CD4-positive, alpha-beta T cell treated with Interleukin-17A for 1 hour (primary cell): ENCODE data around the gene PWWP2B.

Experiments used
- DNase-seq: peaks from one replicate; pipeline ENCODE4 v3.0.0-alpha.2; 2020

The PWWP2B gene

DNA sequence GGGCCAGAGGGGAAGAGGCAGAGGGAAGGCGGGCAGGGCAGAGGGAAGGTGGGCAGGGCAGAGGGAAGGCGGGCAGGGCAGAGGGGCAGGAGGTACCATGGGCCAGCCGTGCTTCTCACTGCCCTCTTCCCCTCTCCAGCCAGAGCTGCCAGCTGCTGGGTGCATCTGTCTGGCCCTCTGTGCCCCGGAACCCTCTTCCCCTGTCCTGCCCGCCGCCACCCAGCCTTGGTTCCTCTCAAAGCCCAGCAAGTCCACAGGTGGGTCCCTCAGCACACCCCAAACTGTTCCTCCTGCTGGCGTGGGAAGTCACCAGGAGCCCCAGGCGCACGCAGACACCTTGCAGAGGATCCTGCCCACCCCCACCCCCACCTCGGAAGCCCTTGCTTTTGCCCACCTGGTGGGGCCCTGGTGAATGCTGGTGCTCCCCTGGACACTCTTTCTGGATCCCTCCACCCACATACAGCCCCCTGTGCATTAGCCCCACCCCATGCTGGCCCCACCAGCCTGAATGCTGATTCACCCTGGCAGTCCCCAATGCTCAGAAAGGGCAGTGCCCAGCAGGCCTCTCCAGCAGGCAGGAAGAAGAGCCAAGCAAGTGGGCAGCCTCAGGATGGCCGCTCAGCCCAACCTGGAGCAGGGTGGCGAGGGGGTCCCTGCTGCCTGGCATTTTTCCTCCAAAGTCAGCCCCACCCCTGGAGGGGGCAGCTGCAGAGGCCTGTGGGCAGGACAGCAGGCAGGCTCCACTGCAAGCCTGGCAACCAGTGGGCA lies 1.9 kb upstream of the PWWP2B start:
- DNase-seq: no peak

DNA sequence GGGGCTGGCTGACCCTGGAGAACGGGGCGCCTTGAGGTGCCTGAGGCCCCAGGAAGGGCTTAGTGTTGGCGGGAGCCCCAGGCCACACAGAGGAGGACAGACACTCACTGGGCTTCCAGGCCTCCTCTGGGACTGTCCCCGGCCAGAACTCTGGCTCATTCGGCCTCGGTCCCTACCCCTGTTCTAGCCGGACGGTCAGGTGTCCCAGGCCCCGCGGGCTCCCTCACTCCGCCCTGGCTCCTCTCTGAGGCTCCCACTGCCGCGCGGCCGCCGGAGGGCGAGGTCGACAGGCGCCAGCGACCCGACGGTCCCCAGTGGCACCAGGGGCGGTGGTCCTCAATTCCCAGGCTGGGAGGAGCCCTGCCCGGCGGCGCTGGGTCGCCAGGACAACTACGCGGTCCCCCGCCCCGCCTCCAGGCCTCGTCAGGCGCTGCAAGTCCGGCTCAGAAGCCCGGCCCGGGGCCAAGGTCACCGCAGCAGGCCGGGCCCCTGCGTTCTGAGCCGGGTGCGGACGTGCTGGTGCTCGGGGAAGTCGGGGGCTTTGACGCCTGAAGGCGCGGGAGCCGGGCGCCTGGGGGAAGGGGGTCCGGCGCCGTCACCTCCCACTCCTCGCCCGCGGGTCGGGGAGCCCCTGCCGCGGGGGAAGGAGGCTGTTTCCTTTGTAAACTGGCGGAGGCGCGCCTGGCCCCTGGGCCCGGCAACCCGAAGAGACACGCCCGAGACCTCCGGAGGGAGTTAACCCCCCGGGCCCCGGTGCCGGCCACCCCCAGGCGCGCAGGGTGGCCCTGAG lies 1.1 kb upstream of the PWWP2B start:
- DNase-seq: no peak

DNA sequence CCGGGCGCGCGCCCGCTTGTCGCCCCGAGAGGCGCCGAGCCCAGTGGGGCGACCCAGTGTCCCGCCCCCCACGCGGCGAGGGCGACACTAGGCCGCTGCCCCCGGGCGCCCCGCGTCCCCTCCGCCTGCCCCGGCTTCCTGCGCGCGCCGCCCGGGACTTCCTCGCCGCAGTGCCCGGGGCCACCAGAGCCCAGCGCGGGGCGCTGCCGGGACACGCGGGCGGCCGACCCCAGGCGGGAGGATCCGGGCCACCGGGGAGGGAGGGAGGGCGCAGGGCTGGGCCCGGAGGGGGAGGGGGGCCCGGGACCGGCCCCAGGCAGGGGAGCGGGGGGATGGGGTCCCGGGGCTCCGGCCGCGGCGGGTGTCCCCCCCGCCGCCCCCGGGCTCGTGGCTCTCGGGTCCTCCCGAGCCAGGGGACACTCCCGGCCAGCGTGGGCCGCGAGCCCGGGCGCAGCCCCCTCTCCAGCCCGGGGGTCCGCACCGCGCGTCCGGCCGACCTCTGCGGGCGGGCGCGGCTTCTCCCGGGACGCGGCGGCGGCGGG lies 435 bp upstream of the PWWP2B start:
- DNase-seq: peak; percentile 76

DNA sequence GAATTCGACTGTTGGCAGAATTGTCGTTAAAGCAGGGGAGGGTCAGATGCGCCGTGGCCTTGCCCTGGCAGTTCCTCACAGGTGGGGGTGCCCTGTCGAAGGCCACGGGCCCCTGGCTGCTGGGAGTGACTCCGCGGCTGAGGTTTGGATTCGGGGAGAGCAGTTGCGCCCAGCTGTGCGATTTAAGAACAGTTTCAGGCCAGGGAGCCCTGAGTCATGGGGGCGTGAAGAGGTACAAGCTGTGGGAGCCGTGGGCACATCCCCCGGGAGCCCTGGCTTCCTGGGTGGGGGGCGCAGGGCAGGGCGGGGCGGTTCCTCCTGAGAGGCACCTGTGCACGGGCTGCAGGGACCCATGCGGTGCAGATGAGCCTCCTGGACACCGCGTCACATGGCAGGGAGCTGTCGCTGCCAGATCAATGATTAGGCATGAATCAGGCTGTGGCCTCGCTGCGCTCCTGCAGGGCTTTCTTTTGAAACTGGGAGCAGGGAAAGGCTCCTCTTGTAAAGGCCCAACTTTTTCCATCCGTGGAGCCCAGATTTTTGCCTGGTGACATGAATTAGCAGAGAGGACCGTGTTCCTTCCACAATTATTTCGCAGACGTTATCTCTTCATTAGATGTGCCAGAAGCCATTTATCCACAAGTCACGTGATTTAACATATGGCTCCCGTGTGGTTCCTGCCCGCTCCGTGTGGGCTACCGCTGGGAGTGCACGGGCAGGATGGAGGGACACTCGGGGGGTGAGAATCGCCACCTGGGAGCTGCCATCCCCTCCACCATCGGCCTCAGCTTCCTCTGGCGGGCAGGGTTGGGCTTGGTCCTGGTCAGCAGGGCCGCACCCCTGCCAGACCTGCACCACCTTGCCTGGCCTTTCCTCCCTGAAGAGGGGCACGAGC lies 918 bp downstream of the PWWP2B start:
- DNase-seq: no peak

DNA sequence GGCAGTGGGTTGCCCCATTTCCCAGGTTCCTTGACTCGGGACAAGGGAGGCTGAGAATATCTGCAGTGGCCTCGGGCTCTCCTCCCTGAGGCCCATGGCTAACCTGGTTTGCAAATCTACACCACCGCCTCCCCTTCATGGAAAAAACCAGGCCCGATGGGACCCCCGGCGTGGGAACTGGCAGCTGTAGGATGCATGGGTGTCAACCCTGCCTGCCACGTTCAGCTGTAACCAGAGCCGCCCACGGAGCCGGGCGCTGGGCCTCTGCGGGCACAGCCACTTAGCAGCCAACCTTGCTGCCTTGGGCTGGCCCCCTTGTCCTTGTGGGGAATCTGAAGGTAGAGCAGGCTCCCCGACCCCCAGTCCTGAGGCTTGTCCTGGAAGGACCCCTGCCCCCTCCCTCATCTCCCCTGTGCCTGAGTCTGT lies 1.6 kb downstream of the PWWP2B start:
- no peak for DNase-seq

DNA sequence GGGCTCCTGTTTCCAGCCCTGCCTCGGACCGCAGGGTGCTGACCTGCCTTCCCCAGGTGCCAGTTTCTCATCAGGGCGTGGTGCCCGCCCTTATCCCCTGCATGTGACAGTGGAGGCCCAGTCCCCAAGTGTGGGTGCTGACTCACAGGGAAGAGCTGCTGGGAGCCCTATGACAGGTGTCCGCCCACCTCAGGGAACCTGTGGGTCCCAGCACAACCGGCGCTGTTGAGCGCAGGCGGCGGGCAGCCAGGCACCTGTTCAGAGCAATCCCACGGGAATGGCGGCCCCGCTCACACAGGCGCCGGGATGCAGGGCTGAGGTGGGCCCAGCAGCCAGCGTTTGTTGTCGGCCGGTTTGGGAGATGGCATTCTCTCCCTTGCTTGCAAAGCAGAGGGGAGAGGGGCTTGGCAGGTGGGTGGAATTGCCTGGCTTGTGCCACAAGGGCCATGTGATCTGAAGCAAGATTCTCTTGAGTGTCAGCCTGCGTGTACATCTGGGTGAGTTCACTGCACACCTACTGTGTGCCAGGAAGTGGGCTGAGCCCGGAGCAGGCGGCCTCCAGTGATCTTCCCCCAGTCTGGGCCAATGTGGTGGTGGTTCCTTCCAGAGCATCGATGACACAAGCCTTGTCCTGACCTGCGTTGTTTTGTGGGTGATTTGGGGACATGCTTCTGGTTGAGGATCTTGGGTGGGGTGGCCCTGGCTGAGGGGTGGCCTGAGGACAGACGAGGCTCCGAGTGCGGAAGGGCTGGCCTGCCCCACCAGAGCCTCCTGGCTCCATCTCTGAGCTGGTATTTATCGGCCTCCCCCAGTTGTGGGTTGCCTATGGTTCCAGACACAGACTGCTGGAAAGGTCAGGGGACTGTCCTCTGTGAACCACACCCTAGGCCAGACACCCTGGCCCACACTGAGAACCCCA lies 2.4 kb downstream of the PWWP2B start:
- no peak for DNase-seq

DNA sequence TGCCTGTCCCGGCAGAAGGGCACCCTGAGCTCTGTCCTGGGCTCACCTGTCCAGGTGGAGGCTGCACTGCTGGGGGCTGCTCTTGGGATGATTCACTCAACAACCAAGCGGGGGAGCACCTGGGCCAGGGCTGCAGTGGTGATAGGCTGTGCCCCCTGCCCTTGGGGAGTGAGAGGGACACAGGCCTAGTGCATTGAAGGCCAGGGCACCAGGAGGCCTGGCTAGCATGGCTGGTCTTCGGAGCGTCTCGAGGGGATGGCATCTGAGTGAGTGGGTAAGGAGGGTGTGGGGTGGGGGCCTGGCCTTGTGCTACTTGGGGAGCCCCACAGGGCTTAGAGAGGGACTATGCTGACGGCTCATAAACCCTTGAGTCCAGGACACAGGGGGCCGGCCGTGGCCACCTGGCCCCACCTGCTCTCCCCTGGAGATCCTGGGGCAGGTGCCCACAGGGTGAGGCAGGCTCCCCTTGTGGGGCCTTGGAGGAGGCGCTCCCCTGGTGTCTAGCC lies 3.1 kb downstream of the PWWP2B start:
- no peak for DNase-seq

DNA sequence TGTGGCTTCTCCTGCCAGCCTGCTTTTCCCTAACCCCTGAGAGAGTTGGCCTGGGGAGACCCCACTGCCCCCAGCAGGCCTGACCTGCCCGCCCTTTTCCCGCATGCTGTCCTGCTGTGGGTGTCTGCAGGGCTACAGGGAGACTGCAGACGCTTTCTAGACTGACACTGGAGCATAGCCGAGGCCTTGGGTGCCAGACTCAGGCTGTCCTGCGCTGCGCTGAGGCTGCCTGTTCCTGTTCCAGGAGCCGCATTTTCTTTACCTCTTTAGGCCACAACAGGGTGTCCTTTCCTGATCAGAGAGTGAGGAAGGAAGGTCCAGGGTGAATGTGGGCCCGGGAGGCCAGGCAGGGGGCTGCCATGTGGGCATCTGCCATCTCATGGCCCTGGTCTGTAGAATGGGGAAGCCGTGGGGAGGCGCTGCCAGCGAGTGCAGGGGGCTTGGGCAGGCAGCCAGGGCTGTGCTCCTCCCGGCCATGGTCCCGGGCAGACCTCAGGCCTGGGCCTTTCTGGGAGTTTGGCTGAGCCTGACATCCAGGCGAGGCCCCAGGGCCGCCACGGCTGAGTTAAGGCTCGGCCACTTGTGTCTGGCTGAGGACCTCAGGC lies 3.6 kb downstream of the PWWP2B start:
- DNase-seq: no peak

DNA sequence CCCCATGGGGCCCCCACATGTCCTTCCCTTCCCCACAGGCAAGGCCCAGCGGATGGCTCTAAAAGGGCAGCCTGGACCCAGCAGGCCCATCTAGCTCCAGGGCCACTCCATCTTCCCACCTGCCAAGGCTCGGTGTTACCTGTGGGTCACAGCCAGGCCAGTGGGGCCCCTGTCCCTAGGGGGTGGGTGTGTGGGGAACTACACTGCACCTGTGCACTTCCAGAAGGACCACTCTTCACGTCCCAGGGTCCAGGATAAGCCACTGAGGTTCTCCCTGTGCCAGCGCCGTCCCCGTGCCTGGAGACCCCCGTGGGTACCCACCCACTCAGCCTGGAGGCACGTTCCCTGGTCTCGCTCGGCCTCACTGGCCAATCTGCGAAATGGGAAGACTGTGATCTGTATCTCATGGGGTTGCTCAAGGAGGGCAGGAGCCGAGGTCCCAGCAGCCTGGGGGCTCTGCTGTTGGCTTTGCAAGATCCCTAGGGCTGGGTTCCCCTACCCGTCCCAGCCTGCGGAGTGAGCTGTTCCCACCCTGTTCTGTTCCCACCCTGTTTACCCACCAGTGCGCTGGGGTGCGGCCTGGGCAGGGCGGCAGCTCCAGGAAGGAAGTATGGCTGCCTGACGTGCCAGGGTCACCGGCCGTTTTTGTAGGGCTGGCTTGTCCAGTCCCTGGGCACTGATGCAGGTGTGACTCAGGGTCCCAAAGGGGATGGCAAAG lies 4.6 kb downstream of the PWWP2B start:
- no peak for DNase-seq

DNA sequence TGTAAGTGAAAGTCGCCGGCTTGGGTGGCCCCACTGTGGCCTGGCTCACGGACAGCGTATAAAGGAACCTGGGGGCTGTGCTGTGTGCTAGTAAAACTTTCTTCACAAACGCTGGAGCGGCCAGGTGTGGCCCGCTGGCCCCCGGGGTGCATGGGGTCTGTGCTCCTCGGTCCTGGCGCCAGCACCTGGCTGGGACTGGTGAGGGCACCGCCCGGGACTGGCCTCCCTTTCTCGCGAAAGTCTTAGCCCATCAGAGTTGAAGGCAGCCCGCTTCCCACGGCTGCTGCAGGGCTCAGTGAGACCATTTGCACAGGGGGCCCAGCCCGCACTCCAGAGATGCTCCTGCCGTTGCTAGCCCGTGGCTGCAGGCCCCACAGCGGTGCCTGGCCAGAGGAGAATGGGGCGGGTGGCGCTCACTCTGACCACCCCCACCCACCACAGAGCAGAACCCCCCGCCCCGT lies 5.8 kb downstream of the PWWP2B start:
- no peak for DNase-seq

DNA sequence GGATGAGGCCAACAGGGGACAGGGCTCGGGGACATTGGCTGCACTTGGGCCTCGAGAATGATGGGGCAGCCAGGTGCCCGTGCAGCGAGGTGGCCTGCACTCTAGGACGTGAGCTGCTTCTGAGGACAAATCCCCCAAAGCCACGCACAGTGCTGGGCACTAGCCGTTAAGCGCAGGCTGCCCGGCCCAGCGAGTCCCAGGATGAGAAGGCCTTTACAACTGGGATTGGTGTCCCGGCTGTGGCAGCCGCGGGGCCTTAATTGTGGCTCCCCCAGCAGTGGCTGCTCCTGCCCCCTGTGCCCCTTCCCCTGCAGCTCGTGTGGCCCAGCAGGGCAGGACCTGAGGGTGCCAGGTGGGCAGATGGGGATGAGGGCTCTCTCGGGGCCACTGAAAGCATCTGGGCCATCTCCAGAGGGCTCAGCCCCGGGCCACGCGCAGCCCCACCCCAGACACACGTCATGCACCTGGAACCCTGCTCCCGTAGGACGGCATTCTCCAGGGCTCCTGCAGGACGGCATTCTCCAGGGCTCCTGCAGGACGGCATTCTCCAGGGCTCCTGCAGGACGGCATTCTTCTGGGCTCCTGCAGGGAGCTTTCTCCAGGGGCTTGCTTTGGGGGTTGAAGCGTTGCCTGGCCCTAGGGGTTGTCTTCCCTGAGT lies 6.6 kb downstream of the PWWP2B start:
- DNase-seq: no peak

DNA sequence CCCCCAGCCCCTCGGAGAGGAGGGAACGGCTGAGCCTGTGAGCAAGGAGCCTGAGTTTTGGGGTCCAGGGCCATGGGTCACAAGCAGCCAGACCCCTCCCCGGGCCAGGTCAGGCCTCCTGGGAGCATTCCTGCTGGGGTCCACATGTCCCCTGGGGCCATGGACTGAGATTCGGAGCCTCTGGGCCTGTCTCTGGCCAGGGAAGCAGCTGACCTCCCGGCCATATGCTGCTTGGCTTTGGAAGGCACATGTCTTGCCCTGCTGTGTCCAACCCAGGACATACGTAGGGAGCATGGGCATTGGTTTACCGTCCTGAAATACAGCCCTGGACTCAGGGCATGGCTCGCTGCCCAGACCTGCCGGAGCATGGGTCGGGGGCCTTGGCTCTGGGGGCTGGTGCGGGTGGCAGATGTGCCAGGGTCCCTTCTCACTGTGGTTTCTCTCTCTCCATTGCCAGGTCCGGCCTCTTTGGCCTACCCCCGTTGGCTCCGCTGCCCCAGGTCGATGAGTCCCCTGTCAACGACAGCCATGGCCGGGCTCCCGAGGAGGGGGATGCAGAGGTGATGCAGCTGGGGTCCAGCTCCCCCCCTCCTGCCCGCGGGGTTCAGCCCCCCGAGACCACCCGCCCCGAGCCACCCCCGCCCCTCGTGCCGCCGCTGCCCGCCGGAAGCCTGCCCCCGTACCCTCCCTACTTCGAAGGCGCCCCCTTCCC lies 7.3 kb downstream of the PWWP2B start:
- DNase-seq: no peak

DNA sequence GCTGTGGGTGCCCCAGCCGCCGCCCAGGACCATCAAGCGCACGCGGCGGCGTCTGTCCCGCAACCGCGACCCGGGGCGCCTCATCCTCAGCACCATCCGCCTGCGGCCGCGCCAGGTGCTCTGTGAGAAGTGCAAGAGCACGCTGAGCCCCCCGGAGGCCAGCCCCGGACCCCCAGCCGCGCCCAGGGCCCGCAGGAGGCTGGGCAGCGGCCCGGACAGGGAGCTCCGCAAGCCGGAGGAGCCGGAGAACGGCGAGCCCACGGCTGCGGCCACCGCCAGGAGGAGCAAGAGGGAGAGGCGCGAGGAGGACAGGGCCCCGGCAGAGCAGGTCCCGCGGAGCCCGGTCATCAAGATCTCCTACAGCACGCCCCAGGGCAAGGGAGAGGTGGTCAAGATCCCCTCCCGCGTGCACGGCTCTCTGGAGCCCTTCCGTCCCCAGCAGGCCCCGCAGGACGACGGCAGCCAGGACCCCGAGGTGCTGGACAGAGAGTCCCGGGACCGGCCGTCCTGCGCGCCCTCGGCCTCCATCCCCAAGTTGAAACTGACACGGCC lies 8.0 kb downstream of the PWWP2B start:
- DNase-seq: no peak

DNA sequence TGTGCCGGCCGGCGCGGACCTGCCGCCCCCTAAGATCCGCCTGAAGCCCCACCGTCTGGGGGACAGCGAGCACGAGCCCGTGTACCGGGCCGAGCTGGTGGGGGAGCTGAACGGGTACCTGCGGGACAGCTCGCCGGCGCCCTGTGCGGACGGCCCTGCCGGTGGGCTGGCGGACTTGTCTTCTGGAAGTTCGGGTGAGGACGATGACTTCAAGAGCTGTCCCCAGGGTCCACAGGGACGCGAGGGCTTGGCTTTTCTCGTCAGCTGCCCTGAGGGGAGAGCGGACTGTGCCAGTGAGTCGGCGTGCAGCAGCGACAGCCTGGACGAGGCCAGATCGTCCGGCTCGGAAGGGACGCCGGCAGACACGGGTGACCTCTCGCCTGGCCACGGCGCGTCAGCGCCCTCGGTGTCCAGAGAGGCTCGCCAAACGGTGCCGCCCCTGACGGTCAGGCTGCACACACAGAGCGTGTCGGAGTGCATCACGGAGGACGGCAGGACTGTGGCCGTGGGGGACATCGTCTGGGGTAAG lies 8.5 kb downstream of the PWWP2B start:
- DNase-seq: no peak

DNA sequence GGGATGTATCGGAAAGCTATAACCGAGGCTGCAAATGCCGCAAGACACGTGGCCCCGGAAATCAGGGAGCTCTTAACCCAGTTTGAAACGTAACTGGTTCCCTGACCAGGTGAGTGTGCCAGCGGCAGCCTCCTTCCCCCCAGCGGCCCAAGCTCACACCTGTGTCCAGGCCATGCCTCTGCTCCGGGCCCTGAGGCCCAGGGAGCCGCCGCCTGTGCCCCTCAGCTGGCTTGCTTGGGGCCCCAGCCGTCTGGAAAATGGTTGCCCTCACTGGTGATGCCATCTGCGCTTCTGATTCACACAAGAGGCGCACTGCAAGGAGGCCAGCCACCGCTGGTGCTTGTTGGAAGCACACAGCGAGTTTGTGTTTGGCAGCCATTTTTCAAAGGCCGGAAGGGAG lies 9.2 kb downstream of the PWWP2B start:
- no peak for DNase-seq

DNA sequence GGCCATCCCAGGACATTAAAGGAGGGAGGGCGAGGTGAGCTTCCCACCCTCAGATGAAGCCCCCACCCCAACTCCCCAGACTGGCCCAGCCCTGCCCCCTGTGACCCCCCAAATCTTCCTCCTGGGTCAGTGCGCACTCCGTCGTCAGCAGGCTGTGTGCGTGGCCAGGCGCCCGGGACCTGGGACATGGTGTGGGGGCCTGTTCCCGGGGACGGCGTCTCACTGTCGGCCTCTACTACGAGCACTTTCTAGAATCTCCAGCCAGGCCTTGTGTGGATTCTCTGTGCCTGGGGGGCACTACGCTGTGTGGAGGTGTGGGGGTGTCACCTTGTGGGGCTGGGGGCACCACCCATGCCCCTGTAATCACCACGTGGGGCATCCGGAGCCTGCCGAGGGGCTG lies 9.8 kb downstream of the PWWP2B start:
- no peak for DNase-seq

DNA sequence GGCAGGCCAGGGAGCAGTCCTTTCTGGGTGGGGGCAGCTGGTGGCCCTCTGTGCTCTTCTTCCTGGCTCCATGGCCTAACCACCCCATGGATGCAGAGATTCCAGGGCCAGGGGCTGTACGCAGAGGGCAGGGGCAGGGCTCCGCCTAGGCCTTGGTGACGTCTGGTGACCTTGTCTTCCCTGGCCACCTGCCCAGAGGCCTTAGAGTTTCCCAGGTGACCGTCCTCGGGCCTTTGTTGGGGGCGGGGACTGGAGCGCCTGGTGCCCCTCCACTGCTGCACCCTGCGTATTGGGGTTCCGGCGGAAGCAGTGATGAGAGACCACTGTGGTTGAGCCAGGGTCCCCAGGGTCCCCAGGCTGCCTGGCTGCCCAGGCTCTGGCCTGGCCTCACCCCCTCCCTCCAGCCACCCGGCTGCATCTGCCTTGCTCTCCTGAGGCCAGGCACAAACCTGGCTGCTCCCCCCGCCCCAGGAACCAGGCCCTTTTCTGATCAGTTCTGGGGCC lies 10.3 kb downstream of the PWWP2B start:
- DNase-seq: no peak

DNA sequence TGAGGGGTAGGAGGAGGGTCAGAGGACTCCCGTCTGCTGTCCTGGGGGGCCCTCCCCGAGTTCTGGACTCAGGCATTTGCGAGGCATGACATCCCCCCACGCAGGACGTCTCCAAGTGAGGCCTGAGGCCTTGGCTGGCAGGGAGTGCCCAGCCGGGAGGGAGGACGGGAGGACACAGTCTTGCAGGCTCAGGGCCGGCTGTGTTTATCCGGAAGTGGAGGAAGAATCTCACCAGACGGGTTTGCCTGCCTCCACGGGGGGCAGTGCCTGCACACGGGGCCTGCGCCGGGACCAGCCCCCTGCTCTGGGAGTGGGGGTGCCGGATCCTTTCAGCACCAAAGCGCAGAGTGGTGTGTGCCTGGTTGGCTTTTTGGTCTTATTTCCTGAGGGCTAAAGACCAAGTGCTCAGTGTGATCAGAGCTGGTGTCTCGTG lies 10.9 kb downstream of the PWWP2B start:
- DNase-seq: no peak
